Skin of body (tissue), 3 donors: ENCODE measurements around the gene DNAH1. TPM values are rescaled to one million over a fixed set of nuclear protein-coding genes. Genes with fewer than 3 reads are reported as not detected.

Experiments used
- DNase-seq: peaks from one replicate; lab custom pipeline; 2025; lab: John Stamatoyannopoulos, UW
- small RNA-seq: library from RNA; depleted of rRNA; stranded (forward); fragments of <200 nt; gene quantifications from one replicate; pipeline ENCODE3, GENCODE V24; 2014; ENCODE audit warnings: low replicate concordance
- total RNA-seq: library from RNA; depleted of rRNA; stranded (reverse); fragments of >200 nt; gene quantifications from one replicate; pipeline ENCODE4 v1.2.3, GENCODE V29; 2014

Gene DNAH1
- total RNA-seq, 1 donor from 2014 or later = 5.4 TPM

DNA sequence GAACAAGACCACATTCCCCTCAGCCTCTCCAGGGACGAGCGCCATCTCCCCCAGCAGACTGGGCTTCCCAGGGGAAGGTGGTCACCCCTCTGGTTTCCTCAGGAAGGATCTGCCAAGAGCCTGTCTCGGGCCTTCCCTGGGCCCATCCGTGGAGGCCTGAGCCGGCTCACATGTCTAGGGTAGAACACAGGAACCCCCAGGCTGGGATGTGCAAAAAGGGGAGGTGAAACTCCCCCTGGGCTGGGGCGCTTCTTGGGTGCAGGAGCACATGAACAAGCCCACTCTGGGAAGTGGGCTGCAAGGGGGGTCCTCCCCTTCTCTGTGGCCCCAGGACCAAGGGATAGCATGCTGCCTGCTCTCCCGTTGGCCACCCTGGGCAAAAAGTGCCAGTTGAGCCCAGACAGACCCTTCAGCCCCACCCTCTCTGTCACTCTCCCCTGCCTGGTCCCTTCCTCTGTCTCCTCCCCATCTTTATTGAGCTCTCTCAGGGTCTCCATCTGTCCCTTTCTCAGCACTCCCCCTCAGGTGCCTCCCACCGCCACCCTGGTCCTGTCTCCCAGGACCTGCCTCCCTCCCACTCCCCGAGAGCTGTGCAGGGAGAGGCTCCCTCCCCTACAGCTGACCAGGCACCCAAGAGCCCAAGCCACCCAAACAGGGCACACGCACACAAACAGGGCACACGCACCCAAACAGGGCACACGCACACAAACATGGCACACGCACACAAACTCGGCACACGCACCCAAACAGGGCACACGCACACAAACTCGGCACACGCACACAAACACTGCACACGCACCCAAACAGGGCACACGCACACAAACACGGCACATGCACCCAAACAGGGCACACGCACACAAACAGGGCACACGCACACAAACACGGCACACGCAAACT is 127.9 kb downstream of the DNAH1 start:
- DNase-seq = no peak

DNA sequence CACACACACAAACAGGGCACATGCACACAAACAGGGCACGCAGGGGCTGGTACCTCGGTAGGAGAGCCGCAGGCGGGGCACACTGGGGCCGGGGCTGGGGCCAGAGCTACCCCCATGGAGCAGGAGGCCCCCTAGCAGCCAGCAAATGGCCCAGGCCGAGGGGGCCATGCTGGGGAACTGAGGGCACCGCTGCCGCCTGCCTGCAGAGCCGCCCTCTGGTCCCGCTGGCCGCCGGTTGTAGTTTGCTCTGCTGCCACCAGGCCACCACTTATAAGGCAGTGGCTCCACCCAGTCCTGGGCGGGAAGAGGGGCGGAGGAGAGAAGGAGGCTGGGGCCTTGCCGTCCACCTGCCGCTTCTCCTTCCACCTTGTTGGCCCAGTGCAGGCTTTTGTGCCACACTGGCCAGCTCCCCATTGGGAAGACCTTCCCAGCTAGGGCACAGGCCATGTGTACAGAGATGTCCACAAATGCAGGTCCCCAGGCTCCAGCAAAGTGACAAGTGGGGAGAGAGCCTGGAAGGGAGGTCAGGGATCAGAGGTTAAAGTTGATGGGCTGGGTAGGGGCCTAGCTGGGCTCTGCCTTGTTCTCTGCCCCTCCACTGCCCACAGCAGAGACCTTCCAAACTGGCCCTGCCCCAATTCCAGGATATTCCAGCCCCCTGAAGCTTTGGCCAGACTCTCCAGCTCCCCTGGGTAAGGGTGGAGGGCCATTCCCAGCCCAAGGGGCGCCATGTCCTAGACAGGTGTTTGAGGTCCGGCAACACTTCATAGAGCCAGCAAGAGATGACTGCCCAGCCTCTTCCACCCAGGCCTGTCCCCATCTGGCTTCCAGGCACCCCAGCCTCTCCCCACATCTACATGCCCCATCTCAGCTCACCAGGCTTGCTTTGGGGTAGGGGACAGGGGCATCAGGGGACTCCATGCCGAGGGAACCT is 129.0 kb downstream of the DNAH1 start, which contains the start of gene SEMA3G:
Gene SEMA3G, minus strand, starts transcription at position 244 of the 934 bp plus-strand sequence. Its CDS starts 76 bp downstream, at position 168.
- DNase-seq = no peak

DNA sequence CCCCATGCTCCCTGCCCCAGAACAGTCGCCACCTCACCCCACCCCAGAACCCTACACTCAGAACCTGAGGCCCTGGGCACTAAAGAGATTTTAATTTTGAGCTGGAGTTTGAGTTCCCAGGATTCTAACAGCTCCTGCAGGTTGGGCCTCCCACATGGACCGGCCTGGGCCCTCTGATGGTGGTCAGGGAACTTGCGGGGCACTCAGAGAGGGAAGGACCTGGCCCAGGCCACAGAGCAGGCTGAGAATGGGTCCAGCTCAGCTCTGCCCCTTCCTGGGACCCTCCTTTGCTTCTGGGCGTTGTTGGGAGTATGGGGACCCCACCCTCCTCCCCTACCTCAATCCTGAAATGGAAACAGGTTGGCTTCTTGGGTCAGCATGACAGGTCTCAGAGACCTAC is 129.9 kb downstream of the DNAH1 start:
- no peak for DNase-seq

DNA sequence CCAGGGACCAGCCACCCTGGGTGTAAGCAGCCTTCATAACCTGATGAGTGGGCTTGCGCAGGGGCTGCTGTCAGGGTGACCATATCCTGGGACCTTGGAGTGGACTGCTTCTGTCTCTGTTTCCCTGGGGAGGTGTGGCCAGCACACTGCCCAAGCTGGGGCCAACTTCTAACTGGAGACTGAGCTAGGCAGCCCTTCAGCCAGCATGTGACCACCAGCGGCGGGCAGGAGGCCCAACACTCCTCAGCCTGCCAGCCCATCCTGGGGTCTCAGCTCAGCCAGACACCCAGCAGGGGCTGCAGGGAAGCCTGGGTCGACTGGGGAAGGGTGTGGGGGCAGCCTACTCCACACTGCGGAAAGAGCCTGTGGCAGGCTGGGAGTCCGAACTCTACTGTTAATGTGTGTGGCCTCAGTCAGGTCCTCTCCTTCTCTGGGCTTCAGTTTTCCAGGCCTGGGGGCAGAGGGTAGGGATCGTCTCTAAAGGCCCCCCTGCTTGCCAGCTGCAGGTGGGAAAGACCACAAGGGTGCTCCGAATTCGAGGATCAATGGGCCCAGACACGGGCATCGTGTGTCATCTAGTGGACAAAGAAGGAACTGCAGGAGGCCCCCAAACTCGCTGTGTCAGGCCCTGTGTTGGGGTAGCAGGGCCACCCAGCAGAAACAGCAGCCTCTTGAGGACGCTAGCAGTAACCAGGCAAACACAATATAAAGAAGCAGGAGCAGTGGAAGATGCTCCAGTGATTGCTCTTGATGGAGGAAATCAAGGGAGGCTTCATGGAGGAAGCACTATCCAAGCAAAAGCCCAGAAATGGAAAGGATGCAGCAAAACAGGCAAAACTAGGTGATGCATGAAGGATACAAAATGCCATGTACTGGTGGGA is 130.8 kb downstream of the DNAH1 start:
- peak; percentile 12 for DNase-seq

DNA sequence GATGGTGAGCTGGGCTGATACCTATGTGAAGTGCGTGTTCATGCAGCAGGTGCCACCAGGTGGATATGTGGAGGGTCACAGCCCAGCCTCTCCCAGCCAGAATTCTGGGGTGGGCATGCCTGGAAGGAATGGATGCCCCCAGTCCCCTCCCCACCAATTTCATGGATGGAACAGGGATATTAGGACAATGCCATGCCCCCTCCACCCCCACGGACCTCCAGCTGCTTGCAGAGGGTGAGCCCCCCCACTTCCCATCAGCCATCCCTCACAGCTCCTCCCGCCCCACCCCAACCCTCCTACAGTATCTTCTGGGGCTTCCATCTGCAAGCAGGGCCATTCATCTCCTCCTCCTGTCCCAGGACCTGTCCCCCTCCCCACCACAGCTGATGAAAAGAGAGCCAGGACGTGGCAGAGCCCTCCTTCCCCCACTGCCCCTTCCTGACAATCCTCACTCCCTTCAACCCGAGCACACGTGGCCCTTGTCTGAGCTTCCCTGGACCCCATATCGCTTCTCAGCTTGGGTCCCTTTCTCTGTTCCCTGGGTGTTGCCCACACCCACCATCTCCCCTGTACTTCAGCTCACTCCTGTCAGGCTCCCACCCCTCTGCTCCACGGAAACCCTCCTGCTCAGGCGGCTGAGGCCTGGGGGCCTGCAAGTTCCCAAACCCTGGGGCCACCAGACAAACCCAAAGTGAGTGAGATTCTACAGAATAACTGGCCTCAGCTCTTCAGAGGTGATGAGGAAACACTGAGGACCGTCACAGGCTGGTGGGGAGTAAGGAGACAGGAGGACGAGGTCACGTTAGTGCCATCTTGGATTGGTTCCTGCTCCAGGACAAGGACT is 131.6 kb downstream of the DNAH1 start:
- DNase-seq = no peak

Small RNAs within 50 kb of the gene (small RNA-seq; reads per million reads assigned to genes)
- gene MIR135A1 = 0.09 reads per million
- gene MIRLET7G = 3,725 reads per million, percentile 99 among the genes with 10 or more reads in this experiment

Other genes starting within 250 kb of the DNAH1 start
- 4.6 TPM for gene POC1A, start 161.9 kb upstream of the DNAH1 start, total RNA-seq
- 31.4 TPM for gene ALAS1, start 118.2 kb upstream of the DNAH1 start, total RNA-seq
- not detected for gene TLR9, start 90.7 kb upstream of the DNAH1 start, total RNA-seq
- gene TWF2, start 77.2 kb upstream of the DNAH1 start, total RNA-seq = 24.5 TPM
- 9.5 TPM for gene PPM1M, start 70.6 kb upstream of the DNAH1 start, total RNA-seq
- gene WDR82, start 37.7 kb upstream of the DNAH1 start, total RNA-seq = 61.7 TPM
- gene GLYCTK, start 28.5 kb upstream of the DNAH1 start, total RNA-seq = 7.0 TPM
- gene BAP1, start 93.7 kb downstream of the DNAH1 start, total RNA-seq = 63.9 TPM
- gene PHF7, start 94.3 kb downstream of the DNAH1 start, total RNA-seq = 6.6 TPM
- gene SEMA3G, start 128.8 kb downstream of the DNAH1 start, total RNA-seq = 16.2 TPM
- gene TNNC1, start 137.7 kb downstream of the DNAH1 start, total RNA-seq = 98.9 TPM
- 74.1 TPM for gene NISCH, start 139.3 kb downstream of the DNAH1 start, total RNA-seq
- gene STAB1, start 179.0 kb downstream of the DNAH1 start, total RNA-seq = 42.4 TPM
- gene NT5DC2, start 217.5 kb downstream of the DNAH1 start, total RNA-seq = 32.7 TPM
- 1.4 TPM for gene UQCC5, start 220.3 kb downstream of the DNAH1 start, total RNA-seq